Lung (tissue), 12 donors: ENCODE results near the gene ESRRB. TPM values are rescaled to one million over a fixed set of nuclear protein-coding genes. Genes with fewer than 3 reads are reported as not detected.

ENCODE experiments used
- ATAC-seq: fragments of 200-7000 bp; cut with Tn5 transposase; one replicate; pipeline ENCODE4 v1.9.1; 2020; ENCODE audit warnings: moderate number of reproducible peaks; ENCODE audit not compliant: insufficient read depth, low FRiP score
- DNase-seq, 3 donors: peaks; one replicate each; pipeline ENCODE4 v3.0.0-alpha.2; 2013 to 2017
- H3K27ac ChIP-seq, 2 donors: one replicate each; pipeline ENCODE4 v1.5.1; 2013; ENCODE audit warnings: mild to moderate bottlenecking in 2 of 2, moderate library complexity in 2 of 2, control low read depth in 1 of 2, inconsistent platforms in 1 of 2, low read depth in 1 of 2, low read length in 1 of 2
- H3K27me3 ChIP-seq, 3 donors: one replicate each; pipeline ENCODE4 v1.5.1; 2013; ENCODE audit warnings: low read length in 2 of 3; ENCODE audit not compliant: control insufficient read depth in 3 of 3, insufficient read depth in 3 of 3
- H3K36me3 ChIP-seq, 4 donors: one replicate each; pipeline ENCODE4 v1.5.1; 2013; ENCODE audit warnings: low read length in 4 of 4, mild to moderate bottlenecking in 1 of 4, moderate library complexity in 1 of 4; ENCODE audit not compliant: control insufficient read depth in 4 of 4, insufficient read depth in 4 of 4
- H3K4me1 ChIP-seq, 5 donors: one replicate each; pipeline ENCODE4 v1.5.1; 2013; ENCODE audit warnings: low read length in 5 of 5, mild to moderate bottlenecking in 2 of 5, moderate library complexity in 1 of 5; ENCODE audit not compliant: control insufficient read depth in 5 of 5, insufficient read depth in 5 of 5
- H3K4me3 ChIP-seq: one replicate; pipeline ENCODE4 v1.5.1; 2013; ENCODE audit warnings: mild to moderate bottlenecking, control low read depth, moderate library complexity
- H3K9ac ChIP-seq, 2 donors: one replicate each; pipeline ENCODE4 v1.5.1; 2013; ENCODE audit warnings: low read length in 2 of 2, control low read depth in 1 of 2; ENCODE audit not compliant: insufficient read depth in 1 of 2
- H3K9me3 ChIP-seq, 4 donors: one replicate each; pipeline ENCODE4 v1.5.1; 2013; ENCODE audit warnings: low read length in 3 of 4, mild to moderate bottlenecking in 1 of 4, moderate library complexity in 1 of 4; ENCODE audit not compliant: control insufficient read depth in 4 of 4, insufficient read depth in 3 of 4
- WGBS, 2 donors: extraction: QIAGEN DNeasy Blood & Tissue Kit; methylation state at CpG; one replicate each; pipeline ENCODE4 v1.1.7; 2013; 5-methylcytosine and 5-hydroxymethylcytosine counted together
- polyA plus RNA-seq, 2 donors: library from polyadenylated mRNA; stranded (reverse); fragments of 200-250 nt; gene quantifications; one replicate each; pipeline ENCODE4 v1.2.1, GENCODE V29; 2013
- total RNA-seq, 2 donors: library from RNA; depleted of rRNA in 1 of 2; stranded (reverse); fragments of >200 nt in 1 of 2; gene quantifications; one replicate each; pipeline ENCODE4 v1.2.1, GENCODE V29; 2014 to 2021
- TF ChIP-seq, protein P1 (sequence below): IDR thresholded peaks from 2 replicates; pipeline ENCODE4 v1.5.1; 2012; ENCODE audit warnings: mild to moderate bottlenecking; ENCODE audit errors: control extremely low read depth, extremely low read depth
- donor health status: control.
- donor health status: control.
- donor health status: Bipolar disorder and iron deficiency.
- donor health status: healthy.
- donor health status: DM: yes; HTN: yes; CAD: no.

Gene ESRRB
- total and polyA plus RNA-seq, 4 donors = 0.02 to 0.26 (median 0.18) TPM

DNA sequence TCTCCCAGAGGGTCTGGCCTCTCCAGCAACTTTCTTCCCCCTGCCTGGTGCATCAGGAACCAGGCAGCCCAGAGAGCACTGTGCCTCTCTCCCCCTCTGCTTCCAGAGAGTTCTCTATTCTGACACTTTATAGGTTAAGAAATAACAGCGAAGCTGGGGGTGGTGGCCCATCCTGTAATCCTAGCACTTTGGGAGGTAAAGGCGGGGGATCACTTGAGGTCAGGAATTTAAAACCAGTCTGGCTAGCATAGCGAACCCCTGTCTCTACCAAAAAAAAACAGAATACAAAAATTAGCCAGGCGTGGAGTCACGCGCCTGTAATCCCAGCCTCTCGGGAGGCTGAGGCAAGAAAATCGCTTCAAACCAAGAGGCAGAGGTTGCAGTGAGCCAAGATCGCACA lies 58.3 kb downstream of the ESRRB start:
- 80 to 84% methylated on average over 9 of the region's 9 CpGs for WGBS, 2 donors
- Histone ChIP-seq H3K4me1 (no peaks in the 10 kb centered on the region), H3K9me3 (peaks cover 0 to under 1% (median 0%) of the 10 kb centered on the region in 4 donors), H3K4me3 (no peak overlapping the region), H3K27me3 (no peaks in the 10 kb centered on the region), H3K9ac (no peak overlapping the region), H3K36me3 (no peaks in the 10 kb centered on the region), H3K27ac (no peak overlapping the region)
- TF ChIP-seq, protein P1, sequence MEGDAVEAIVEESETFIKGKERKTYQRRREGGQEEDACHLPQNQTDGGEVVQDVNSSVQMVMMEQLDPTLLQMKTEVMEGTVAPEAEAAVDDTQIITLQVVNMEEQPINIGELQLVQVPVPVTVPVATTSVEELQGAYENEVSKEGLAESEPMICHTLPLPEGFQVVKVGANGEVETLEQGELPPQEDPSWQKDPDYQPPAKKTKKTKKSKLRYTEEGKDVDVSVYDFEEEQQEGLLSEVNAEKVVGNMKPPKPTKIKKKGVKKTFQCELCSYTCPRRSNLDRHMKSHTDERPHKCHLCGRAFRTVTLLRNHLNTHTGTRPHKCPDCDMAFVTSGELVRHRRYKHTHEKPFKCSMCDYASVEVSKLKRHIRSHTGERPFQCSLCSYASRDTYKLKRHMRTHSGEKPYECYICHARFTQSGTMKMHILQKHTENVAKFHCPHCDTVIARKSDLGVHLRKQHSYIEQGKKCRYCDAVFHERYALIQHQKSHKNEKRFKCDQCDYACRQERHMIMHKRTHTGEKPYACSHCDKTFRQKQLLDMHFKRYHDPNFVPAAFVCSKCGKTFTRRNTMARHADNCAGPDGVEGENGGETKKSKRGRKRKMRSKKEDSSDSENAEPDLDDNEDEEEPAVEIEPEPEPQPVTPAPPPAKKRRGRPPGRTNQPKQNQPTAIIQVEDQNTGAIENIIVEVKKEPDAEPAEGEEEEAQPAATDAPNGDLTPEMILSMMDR = no peak
- ATAC-seq (no peak), DNase-seq (no peak)

DNA sequence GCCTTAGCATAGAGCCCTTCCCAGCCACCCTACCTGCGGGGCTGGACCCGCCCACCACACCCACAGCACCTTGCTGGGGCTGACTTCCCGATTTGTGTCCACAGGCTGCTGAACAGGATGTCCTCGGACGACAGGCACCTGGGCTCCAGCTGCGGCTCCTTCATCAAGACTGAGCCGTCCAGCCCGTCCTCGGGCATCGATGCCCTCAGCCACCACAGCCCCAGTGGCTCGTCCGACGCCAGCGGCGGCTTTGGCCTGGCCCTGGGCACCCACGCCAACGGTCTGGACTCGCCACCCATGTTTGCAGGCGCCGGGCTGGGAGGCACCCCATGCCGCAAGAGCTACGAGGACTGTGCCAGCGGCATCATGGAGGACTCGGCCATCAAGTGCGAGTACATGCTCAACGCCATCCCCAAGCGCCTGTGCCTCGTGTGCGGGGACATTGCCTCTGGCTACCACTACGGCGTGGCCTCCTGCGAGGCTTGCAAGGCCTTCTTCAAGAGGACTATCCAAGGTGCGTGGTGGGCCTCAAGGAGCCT lies 63.4 kb downstream of the ESRRB start:
- no peak for ATAC-seq

DNA sequence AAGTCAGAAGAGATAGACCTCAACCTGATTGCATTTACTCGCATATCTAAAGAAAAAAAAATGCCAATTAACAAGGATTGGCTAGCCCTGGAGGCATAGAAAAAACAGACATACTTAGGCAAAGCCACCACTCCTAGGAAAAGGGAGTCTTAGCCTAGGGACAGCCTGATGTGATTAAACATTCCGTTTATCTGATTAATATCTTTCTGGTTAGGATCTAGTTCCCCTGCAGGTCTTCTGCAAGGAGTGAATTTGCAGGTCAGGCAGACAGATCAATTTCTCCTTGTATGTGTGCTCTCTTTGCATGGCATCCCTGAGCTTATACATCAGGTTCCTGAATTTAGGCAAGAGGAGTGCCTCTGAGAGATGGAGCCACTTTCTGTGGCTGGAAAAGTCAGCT lies 70.5 kb downstream of the ESRRB start:
- Histone ChIP-seq H3K4me3 (no peak overlapping the region), H3K9me3 (no peaks in the 10 kb centered on the region), H3K9ac (no peak overlapping the region), H3K36me3 (no peaks in the 10 kb centered on the region), H3K4me1 (no peaks in the 10 kb centered on the region), H3K27ac (no peak overlapping the region), H3K27me3 (peaks cover 0 to 4% (median 0%) of the 10 kb centered on the region in 3 donors)
- ATAC-seq (no peak), DNase-seq (no peak)
- WGBS, 2 donors = 81 to 95% methylated on average over 2 of the region's 2 CpGs
- TF ChIP-seq, protein P1 = no peak

More for the DNA sequence above, 63.4 kb downstream of the ESRRB start:
- H3K36me3 ChIP-seq = no peaks in the 10 kb centered on the region
- no peak overlapping the region for H3K4me3 ChIP-seq
- 93 to 96% methylated on average over 33 of the region's 33 CpGs for WGBS, 2 donors
- no peaks in the 10 kb centered on the region for H3K4me1 ChIP-seq
- DNase-seq = no peak
- TF ChIP-seq, protein P1 = no peak
- H3K27me3 ChIP-seq = no peaks in the 10 kb centered on the region
- no peak overlapping the region for H3K27ac ChIP-seq
- peaks cover 0 to 5% (median 0%) of the 10 kb centered on the region in 4 donors for H3K9me3 ChIP-seq
- H3K9ac ChIP-seq = no peak overlapping the region

DNA sequence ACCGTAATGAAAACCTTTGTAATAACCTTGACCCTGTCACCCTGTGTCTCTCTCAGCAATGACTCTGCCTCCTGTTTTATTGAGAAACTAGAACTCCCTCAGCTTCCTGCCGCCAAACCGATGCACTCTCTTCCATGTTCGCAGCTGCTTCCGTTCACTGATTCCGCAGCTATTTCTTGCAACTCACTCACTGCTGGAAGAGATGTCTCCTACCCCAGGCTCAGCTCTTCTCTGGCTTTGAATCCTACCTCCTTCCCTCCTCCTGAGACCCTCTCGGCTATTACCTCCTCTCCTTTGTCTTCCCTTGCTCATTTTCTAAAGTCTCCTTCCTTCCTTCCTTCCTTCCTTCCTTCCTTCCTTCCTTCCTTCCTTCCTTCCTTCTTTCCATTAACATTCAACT lies 71.0 kb downstream of the ESRRB start:
- Histone ChIP-seq H3K9me3 (no peaks in the 10 kb centered on the region), H3K4me1 (no peaks in the 10 kb centered on the region), H3K9ac (no peak overlapping the region), H3K27me3 (peaks cover 0 to 4% (median 0%) of the 10 kb centered on the region in 3 donors), H3K36me3 (no peaks in the 10 kb centered on the region), H3K27ac (no peak overlapping the region), H3K4me3 (no peak overlapping the region)
- whole genome bisulfite sequencing, 2 donors = 63 to 69% methylated on average over 7 of the region's 7 CpGs
- no peak for DNase-seq
- no peak for ATAC-seq
- TF ChIP-seq, protein P1 = no peak
